COLO829 (cell line): ENCODE results near the gene CNIH3.

Experiments
- DNase-seq: peaks from one replicate; pipeline ENCODE4 v3.0.0; 2012; ENCODE audit warnings: low spot score

The CNIH3 gene

GRCh38 chr1:224722838-224723237 lies 106.7 kb downstream of the CNIH3 start:
- DNase-seq = no peak

- DNase-seq = no peak
Measured at GRCh38 chr1:224724566-224724965, 108.4 kb downstream of the CNIH3 start.

- peak; percentile 99 for DNase-seq
Measured at GRCh38 chr1:224726441-224727182, 110.5 kb downstream of the CNIH3 start.

- DNase-seq = no peak
Measured at GRCh38 chr1:224727351-224728289, 111.5 kb downstream of the CNIH3 start.

GRCh38 chr1:224730540-224730939 lies 114.4 kb downstream of the CNIH3 start:
- DNase-seq = no peak

GRCh38 chr1:224730965-224731364 lies 114.8 kb downstream of the CNIH3 start:
- no peak for DNase-seq

GRCh38 chr1:224731633-224732032 lies 115.5 kb downstream of the CNIH3 start:
- no peak for DNase-seq

GRCh38 chr1:224732377-224733026 lies 116.4 kb downstream of the CNIH3 start:
- DNase-seq = no peak

- DNase-seq = no peak
Measured at GRCh38 chr1:224733027-224733911, 117.2 kb downstream of the CNIH3 start.

- DNase-seq = no peak
Measured at GRCh38 chr1:224734261-224734935, 118.3 kb downstream of the CNIH3 start.

GRCh38 chr1:224735159-224735558 lies 119.0 kb downstream of the CNIH3 start:
- DNase-seq = no peak

GRCh38 chr1:224736619-224737352 lies 120.7 kb downstream of the CNIH3 start:
- peak; percentile 98 for DNase-seq

GRCh38 chr1:224737353-224737727 lies 121.2 kb downstream of the CNIH3 start:
- no peak for DNase-seq

- DNase-seq = no peak
Measured at GRCh38 chr1:224739303-224739996, 123.3 kb downstream of the CNIH3 start.

- DNase-seq = peak; percentile 74
Measured at GRCh38 chr1:224739997-224740684, 124.0 kb downstream of the CNIH3 start.

GRCh38 chr1:224740685-224741052 lies 124.6 kb downstream of the CNIH3 start:
- no peak for DNase-seq

- no peak for DNase-seq
Measured at GRCh38 chr1:224742349-224742748, 126.2 kb downstream of the CNIH3 start.

- no peak for DNase-seq
Measured at GRCh38 chr1:224743608-224744164, 127.6 kb downstream of the CNIH3 start.

GRCh38 chr1:224744521-224744920 lies 128.4 kb downstream of the CNIH3 start:
- no peak for DNase-seq
